WTC11 (cell line): ENCODE results near the gene SLC38A8.

Source experiments
- ATF2 ChIP-seq: sonication (generic); formaldehyde crosslinking; IDR thresholded peaks from 2 replicates; pipeline ENCODE4 v1.8.1; 2022; ENCODE audit warnings: low read depth, missing genetic modification reagents, borderline replicate concordance
- ATF3 ChIP-seq: sonication (generic); formaldehyde crosslinking; conservative IDR thresholded peaks from 2 replicates; pipeline ENCODE4 v1.8.1; 2022; ENCODE audit warnings: mild to moderate bottlenecking, missing genetic modification reagents
- E2F5 ChIP-seq: sonication (generic); formaldehyde crosslinking; IDR thresholded peaks from 2 replicates; pipeline ENCODE4 v1.8.1; 2022; ENCODE audit warnings: mild to moderate bottlenecking, moderate library complexity, missing genetic modification reagents
- ELF4 ChIP-seq: sonication (generic); formaldehyde crosslinking; IDR thresholded peaks from 2 replicates; pipeline ENCODE4 v1.8.1; 2022; ENCODE audit warnings: low read depth, mild to moderate bottlenecking, moderate library complexity, missing genetic modification reagents
- ESRRA ChIP-seq: sonication (generic); formaldehyde crosslinking; IDR thresholded peaks from 2 replicates; pipeline ENCODE4 v1.8.1; 2022; ENCODE audit warnings: mild to moderate bottlenecking, missing genetic modification reagents, borderline replicate concordance
- NR2C2 ChIP-seq: sonication (generic); formaldehyde crosslinking; IDR thresholded peaks from 2 replicates; pipeline ENCODE4 v1.8.0; 2022; ENCODE audit warnings: mild to moderate bottlenecking, missing genetic modification reagents
- SP1 ChIP-seq: sonication (generic); formaldehyde crosslinking; conservative IDR thresholded peaks from 2 replicates; pipeline ENCODE4 v1.8.1; 2022; ENCODE audit warnings: missing genetic modification reagents
- TCF7 ChIP-seq: sonication (generic); formaldehyde crosslinking; IDR thresholded peaks from 2 replicates; pipeline ENCODE4 v1.8.0; 2022; ENCODE audit warnings: mild to moderate bottlenecking, low read depth, missing genetic modification reagents, moderate library complexity
- TF ChIP-seq, protein P1 (sequence below): fragments of 200-600 bp; IDR thresholded peaks from 2 replicates; pipeline ENCODE4 v1.8.0; 2022; ENCODE audit warnings: antibody characterized with exemption

DNA sequence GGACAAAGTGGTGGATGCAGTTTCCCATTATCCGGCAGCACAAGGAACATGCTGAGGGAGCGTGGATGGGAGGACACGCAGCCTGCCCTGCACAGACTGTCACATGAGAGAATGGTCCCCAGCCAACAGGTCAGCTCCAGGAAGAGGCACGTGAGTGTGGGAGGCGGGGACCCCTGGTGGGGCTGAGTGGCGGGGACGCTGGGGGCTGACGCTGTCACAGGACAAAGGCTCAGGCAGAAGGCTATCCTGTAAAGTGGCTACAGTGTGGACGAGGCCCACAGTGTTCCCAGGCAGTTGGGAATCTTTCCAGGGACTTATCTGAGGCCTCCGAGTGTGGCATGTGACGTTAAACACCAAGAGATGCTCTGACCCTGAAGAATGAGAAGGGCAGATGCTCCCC is 43.7 kb upstream of the SLC38A8 start:
- TF ChIP-seq, protein P1, sequence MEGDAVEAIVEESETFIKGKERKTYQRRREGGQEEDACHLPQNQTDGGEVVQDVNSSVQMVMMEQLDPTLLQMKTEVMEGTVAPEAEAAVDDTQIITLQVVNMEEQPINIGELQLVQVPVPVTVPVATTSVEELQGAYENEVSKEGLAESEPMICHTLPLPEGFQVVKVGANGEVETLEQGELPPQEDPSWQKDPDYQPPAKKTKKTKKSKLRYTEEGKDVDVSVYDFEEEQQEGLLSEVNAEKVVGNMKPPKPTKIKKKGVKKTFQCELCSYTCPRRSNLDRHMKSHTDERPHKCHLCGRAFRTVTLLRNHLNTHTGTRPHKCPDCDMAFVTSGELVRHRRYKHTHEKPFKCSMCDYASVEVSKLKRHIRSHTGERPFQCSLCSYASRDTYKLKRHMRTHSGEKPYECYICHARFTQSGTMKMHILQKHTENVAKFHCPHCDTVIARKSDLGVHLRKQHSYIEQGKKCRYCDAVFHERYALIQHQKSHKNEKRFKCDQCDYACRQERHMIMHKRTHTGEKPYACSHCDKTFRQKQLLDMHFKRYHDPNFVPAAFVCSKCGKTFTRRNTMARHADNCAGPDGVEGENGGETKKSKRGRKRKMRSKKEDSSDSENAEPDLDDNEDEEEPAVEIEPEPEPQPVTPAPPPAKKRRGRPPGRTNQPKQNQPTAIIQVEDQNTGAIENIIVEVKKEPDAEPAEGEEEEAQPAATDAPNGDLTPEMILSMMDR = no peak
- TF ChIP-seq SP1 (CRISPR knock-in tag) (no peak), ESRRA (CRISPR knock-in tag) (no peak), ELF4 (CRISPR knock-in tag) (no peak), NR2C2 (CRISPR knock-in tag) (no peak), E2F5 (CRISPR knock-in tag) (no peak), ATF3 (CRISPR knock-in tag) (no peak), ATF2 (CRISPR knock-in tag) (no peak), TCF7 (CRISPR knock-in tag) (no peak)
